Loucy (cell line): ENCODE measurements around the gene BLID.

Experiments used
- EZH2phosphoT487 ChIP-seq: fragments of 200-600 bp; IDR thresholded peaks from 2 replicates; pipeline ENCODE4 v1.6.1; 2018; ENCODE audit warnings: antibody characterized with exemption, mild to moderate bottlenecking, moderate library complexity, borderline replicate concordance
- TF ChIP-seq, protein P1 (sequence below): fragments of 200-600 bp; sonication (generic); conservative IDR thresholded peaks from 2 replicates; pipeline ENCODE4 v1.5.1; 2014; ENCODE audit warnings: mild to moderate bottlenecking, antibody characterized with exemption, low read length

DNA sequence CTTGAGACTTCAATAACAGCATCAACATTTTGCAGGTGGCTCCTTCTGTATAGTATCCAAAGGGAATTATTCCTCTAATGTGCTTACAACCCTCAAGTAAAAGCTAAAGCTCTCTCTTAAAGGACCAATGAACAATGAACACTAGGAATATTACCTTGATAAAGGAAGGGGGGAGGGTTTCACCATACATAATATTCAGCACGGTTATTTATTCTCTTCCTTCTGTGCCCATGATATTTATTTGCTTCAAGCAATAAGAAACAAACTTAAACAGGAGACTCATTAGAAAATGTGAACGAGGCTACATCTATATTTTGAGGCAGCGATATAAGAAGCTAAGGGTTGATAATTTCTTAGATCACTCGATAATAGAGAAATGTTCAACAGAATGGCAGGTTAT is 21.2 kb downstream of the BLID start:
- TF ChIP-seq, protein P1, sequence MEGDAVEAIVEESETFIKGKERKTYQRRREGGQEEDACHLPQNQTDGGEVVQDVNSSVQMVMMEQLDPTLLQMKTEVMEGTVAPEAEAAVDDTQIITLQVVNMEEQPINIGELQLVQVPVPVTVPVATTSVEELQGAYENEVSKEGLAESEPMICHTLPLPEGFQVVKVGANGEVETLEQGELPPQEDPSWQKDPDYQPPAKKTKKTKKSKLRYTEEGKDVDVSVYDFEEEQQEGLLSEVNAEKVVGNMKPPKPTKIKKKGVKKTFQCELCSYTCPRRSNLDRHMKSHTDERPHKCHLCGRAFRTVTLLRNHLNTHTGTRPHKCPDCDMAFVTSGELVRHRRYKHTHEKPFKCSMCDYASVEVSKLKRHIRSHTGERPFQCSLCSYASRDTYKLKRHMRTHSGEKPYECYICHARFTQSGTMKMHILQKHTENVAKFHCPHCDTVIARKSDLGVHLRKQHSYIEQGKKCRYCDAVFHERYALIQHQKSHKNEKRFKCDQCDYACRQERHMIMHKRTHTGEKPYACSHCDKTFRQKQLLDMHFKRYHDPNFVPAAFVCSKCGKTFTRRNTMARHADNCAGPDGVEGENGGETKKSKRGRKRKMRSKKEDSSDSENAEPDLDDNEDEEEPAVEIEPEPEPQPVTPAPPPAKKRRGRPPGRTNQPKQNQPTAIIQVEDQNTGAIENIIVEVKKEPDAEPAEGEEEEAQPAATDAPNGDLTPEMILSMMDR = no peak
- TF ChIP-seq EZH2phosphoT487 = no peak
